H1 (cell line): ENCODE results near the gene ADRA2B. TPM values are rescaled to one million over a fixed set of nuclear protein-coding genes. Genes with fewer than 3 reads are reported as not detected.

Source experiments
- CTCF ChIA-PET: fragments of 300-600 bp; sonication (Branson Sonifier 250); formaldehyde crosslinking; loops from one replicate; lab custom pipeline; 2021; ENCODE audit not compliant: partially characterized antibody; lab: Charles Lee
- POLR2A ChIA-PET: fragments of 300-600 bp; sonication (Branson Sonifier 250); formaldehyde crosslinking; loops from one replicate; lab custom pipeline; 2021; ENCODE audit warnings: inconsistent platforms; ENCODE audit not compliant: partially characterized antibody; lab: Charles Lee
- DNase-seq, 2 experiments: peaks; one replicate each; pipeline versions ENCODE4 v3.0.0 to v3.0.0-alpha.2; 2010 to 2022; ENCODE audit warnings: low spot score in 2 of 2, low read depth in 1 of 2, mixed read lengths in 1 of 2
- FAIRE-seq: peaks from 2 replicates; lab custom pipeline; 2011; peaks lifted over from hg19 to GRCh38; lab: Jason Lieb, UNC
- H2AFZ ChIP-seq: 2 replicates; pipeline ENCODE4 v1.8.1; 2012; ENCODE audit warnings: low read length, inconsistent platforms
- H2AK5ac ChIP-seq: 2 replicates; pipeline ENCODE4 v1.6.1; 2013; ENCODE audit warnings: low read depth, low read length
- H2BK120ac ChIP-seq: replicated peaks from 2 replicates; pipeline ENCODE3; 2013; ENCODE audit warnings: low read depth, low read length, inconsistent platforms
- H2BK12ac ChIP-seq: 2 replicates; pipeline ENCODE4 v1.6.1; 2013; ENCODE audit warnings: low read depth, low read length
- H2BK15ac ChIP-seq: 2 replicates; pipeline ENCODE4 v1.6.1; 2013; ENCODE audit warnings: low read length
- H2BK20ac ChIP-seq: 2 replicates; pipeline ENCODE4 v1.6.1; 2013; ENCODE audit warnings: low read length
- H2BK5ac ChIP-seq: 2 replicates; pipeline ENCODE4 v1.6.1; 2013; ENCODE audit warnings: low read depth, low read length
- H3K14ac ChIP-seq: 2 replicates; pipeline ENCODE4 v1.6.1; 2013; ENCODE audit warnings: inconsistent platforms; ENCODE audit not compliant: insufficient read length
- H3K18ac ChIP-seq: 2 replicates; pipeline ENCODE4 v1.6.1; 2013; ENCODE audit warnings: low read length; ENCODE audit errors: extremely low read depth
- H3K23ac ChIP-seq: 2 replicates; pipeline ENCODE4 v1.6.1; 2013; ENCODE audit warnings: inconsistent platforms; ENCODE audit not compliant: insufficient read length
- H3K23me2 ChIP-seq: 2 replicates; pipeline ENCODE4 v1.6.1; 2013; ENCODE audit warnings: low read depth, low read length
- H3K27ac ChIP-seq: 2 replicates; pipeline ENCODE4 v1.6.1; 2011; ENCODE audit warnings: low read depth, low read length, inconsistent platforms
- H3K27me3 ChIP-seq, 4 experiments: replicated peaks in 1 of 4; 1 replicate in 1 of 4; 2 replicates in 3 of 4; pipeline versions ENCODE4 v1.6.1 to v1.8.1; 2011 to 2013; ENCODE audit warnings: low read length in 3 of 4, mild to moderate bottlenecking in 3 of 4, inconsistent platforms in 2 of 4, mixed read lengths in 2 of 4, moderate library complexity in 1 of 4; ENCODE audit not compliant: control insufficient read depth in 3 of 4, insufficient read depth in 3 of 4; ENCODE audit errors: extremely low read depth in 1 of 4
- H3K36me3 ChIP-seq, 4 experiments: 2 replicates each; pipeline versions ENCODE4 v1.6.1 to v1.8.1; 2011 to 2013; ENCODE audit warnings: mild to moderate bottlenecking in 4 of 4, low read length in 3 of 4, moderate library complexity in 2 of 4, control low read depth in 1 of 4, inconsistent platforms in 1 of 4; ENCODE audit not compliant: insufficient read depth in 4 of 4, control insufficient read depth in 2 of 4
- H3K4ac ChIP-seq: replicated peaks from 2 replicates; pipeline ENCODE3; 2013; ENCODE audit warnings: low read length, low read depth, mixed read lengths, inconsistent platforms; ENCODE audit not compliant: insufficient read length
- H3K4me1 ChIP-seq, 4 experiments: replicated peaks in 1 of 4; 1 replicate in 1 of 4; 2 replicates in 3 of 4; pipeline versions ENCODE4 v1.6.1 to v1.8.1; 2011 to 2013; ENCODE audit warnings: low read length in 3 of 4, inconsistent platforms in 2 of 4, mixed read lengths in 1 of 4; ENCODE audit not compliant: insufficient read depth in 4 of 4, control insufficient read depth in 3 of 4
- H3K4me2 ChIP-seq, 2 experiments: 2 replicates each; pipeline versions ENCODE4 v1.6.1 to v1.8.1; 2011 to 2013; ENCODE audit warnings: low read depth in 2 of 2, low read length in 2 of 2, control low read depth in 1 of 2, inconsistent platforms in 1 of 2, mild to moderate bottlenecking in 1 of 2; ENCODE audit not compliant: insufficient read depth in 1 of 2
- H3K4me3 ChIP-seq, 4 experiments: fragments of 200-600, 300-600 bp in 1 of 4; sonication (generic), shearing (Covaris generic), sonication (Bioruptor Twin) in 1 of 4; 2 replicates each; pipeline versions ENCODE4 v1.5.1 to v1.8.1; 2011 to 2016; ENCODE audit warnings: low read length in 4 of 4, low read depth in 3 of 4, control low read depth in 2 of 4, inconsistent platforms in 2 of 4, mild to moderate bottlenecking in 2 of 4, mixed read lengths in 1 of 4, moderate library complexity in 1 of 4; ENCODE audit not compliant: insufficient read depth in 2 of 4; ENCODE audit errors: extremely low read depth in 1 of 4
- H3K56ac ChIP-seq: replicated peaks from 2 replicates; pipeline ENCODE3; 2013; ENCODE audit warnings: low read depth, mild to moderate bottlenecking, mixed read lengths, low read length, inconsistent platforms; ENCODE audit not compliant: insufficient read length
- H3K79me1 ChIP-seq: 2 replicates; pipeline ENCODE4 v1.6.1; 2013; ENCODE audit warnings: low read depth, low read length, control low read depth
- H3K79me2 ChIP-seq, 2 experiments: 2 replicates each; pipeline versions ENCODE4 v1.6.1 to v1.8.1; 2012 to 2013; ENCODE audit warnings: low read length in 2 of 2, mild to moderate bottlenecking in 2 of 2, inconsistent platforms in 1 of 2; ENCODE audit not compliant: insufficient read depth in 2 of 2, control insufficient read depth in 1 of 2
- H3K9ac ChIP-seq, 4 experiments: replicated peaks in 1 of 4; 1 replicate in 1 of 4; 2 replicates in 3 of 4; pipeline versions ENCODE4 v1.6.1 to v1.8.1; 2011 to 2013; ENCODE audit warnings: low read depth in 3 of 4, low read length in 3 of 4, control low read depth in 2 of 4, mild to moderate bottlenecking in 2 of 4, moderate library complexity in 2 of 4, inconsistent platforms in 1 of 4; ENCODE audit errors: extremely low read depth in 1 of 4
- H3K9me3 ChIP-seq, 2 experiments: 2 replicates each; pipeline versions ENCODE4 v1.6.1 to v1.8.1; 2012 to 2013; ENCODE audit warnings: mild to moderate bottlenecking in 2 of 2, moderate library complexity in 2 of 2, control low read depth in 1 of 2, inconsistent platforms in 1 of 2, low read depth in 1 of 2, low read length in 1 of 2, mixed read lengths in 1 of 2; ENCODE audit not compliant: insufficient read depth in 2 of 2
- H4K20me1 ChIP-seq, 2 experiments: replicated peaks in 1 of 2; 2 replicates each; pipeline versions ENCODE3 to v1.8.1; 2011 to 2013; ENCODE audit warnings: inconsistent platforms in 2 of 2, low read length in 2 of 2, mild to moderate bottlenecking in 1 of 2; ENCODE audit not compliant: insufficient read depth in 2 of 2, control insufficient read depth in 1 of 2
- H4K5ac ChIP-seq: 2 replicates; pipeline ENCODE4 v1.6.1; 2013; ENCODE audit warnings: low read length, low read depth, mixed read lengths, inconsistent platforms; ENCODE audit not compliant: insufficient read length
- H4K8ac ChIP-seq: 2 replicates; pipeline ENCODE4 v1.8.0; 2013; ENCODE audit warnings: mild to moderate bottlenecking, moderate library complexity, low read length, inconsistent platforms; ENCODE audit not compliant: insufficient read depth; ENCODE audit errors: extremely low read depth
- H4K91ac ChIP-seq: replicated peaks from 2 replicates; pipeline ENCODE3; 2013; ENCODE audit warnings: low read length, mixed read lengths, inconsistent platforms; ENCODE audit not compliant: insufficient read length
- BRCA1 ChIP-seq: IDR thresholded peaks from 2 replicates; pipeline ENCODE4 v1.6.1; 2012; ENCODE audit warnings: low read depth, low read length, improper control_type of control experiment
- EP300 ChIP-seq, 2 experiments: IDR thresholded peaks; 1 replicate in 1 of 2; 2 replicates in 1 of 2; pipeline ENCODE4 v1.6.1; 2011 to 2012; ENCODE audit warnings: low read depth in 2 of 2, low read length in 2 of 2, mild to moderate bottlenecking in 2 of 2, borderline replicate concordance in 1 of 2, inconsistent platforms in 1 of 2, moderate library complexity in 1 of 2
- HDAC2 ChIP-seq, 2 experiments: fragments of 300-600 bp in 1 of 2; sonication (generic) in 1 of 2; IDR thresholded peaks; 2 replicates each; pipeline ENCODE4 v1.6.1; 2011 to 2012; ENCODE audit warnings: low read depth in 2 of 2, low read length in 2 of 2, mild to moderate bottlenecking in 2 of 2, moderate library complexity in 2 of 2, borderline replicate concordance in 1 of 2, inconsistent platforms in 1 of 2
- HDAC6 ChIP-seq: IDR thresholded peaks from one replicate; pipeline ENCODE4 v1.7.1; 2012; ENCODE audit warnings: low read depth, mild to moderate bottlenecking, inconsistent platforms, low read length, moderate library complexity
- KDM1A ChIP-seq: fragments of 200-600, 300-600 bp; sonication (generic); IDR thresholded peaks from 2 replicates; pipeline ENCODE4 v1.7.1; 2016; ENCODE audit warnings: mild to moderate bottlenecking, low read length, borderline replicate concordance
- MAFK ChIP-seq: IDR thresholded peaks from 2 replicates; pipeline ENCODE4 v1.6.1; 2012; ENCODE audit warnings: low read depth, mild to moderate bottlenecking, improper control_type of control experiment, low read length
- POLR2A ChIP-seq, 2 experiments: IDR thresholded peaks; 1 replicate in 1 of 2; 2 replicates in 1 of 2; pipeline ENCODE4 v1.6.1; 2011; ENCODE audit warnings: low read depth in 2 of 2, low read length in 2 of 2, mild to moderate bottlenecking in 2 of 2; ENCODE audit errors: control extremely low read depth in 1 of 2
- SIRT6 ChIP-seq: IDR thresholded peaks from one replicate; pipeline ENCODE4 v1.7.1; 2012; ENCODE audit warnings: low read length, inconsistent platforms
- WGBS, 2 experiments: shearing (Covaris generic) in 1 of 2; methylation state at CpG; one replicate each; pipeline versions ENCODE4 v1.1.6 to v1.1.7; 2013 to 2015; ENCODE audit warnings: low lambda C conversion rate in 2 of 2, mixed read lengths in 2 of 2, inconsistent platforms in 1 of 2, low coverage in 1 of 2, missing lambda C conversion rate in 1 of 2; ENCODE audit not compliant: insufficient replicate concordance in 2 of 2, insufficient coverage in 1 of 2, insufficient read length in 1 of 2; ENCODE audit errors: extremely low coverage in 1 of 2, missing lambda C conversion rate in 1 of 2; 5-methylcytosine and 5-hydroxymethylcytosine counted together
- polyA plus RNA-seq, 7 experiments: library from polyadenylated mRNA; depleted of rRNA in 3 of 7; stranded (reverse) in 5 of 7; unstranded in 2 of 7; fragments of >200 nt in 5 of 7; fragments of 200-250 nt in 2 of 7; gene quantifications; 1 replicate in 5 of 7; 2 replicates in 1 of 7; 4 replicates in 1 of 7; pipeline versions ENCODE4 v1.2.1 to v1.2.3, GENCODE V29; 2011 to 2013; ENCODE audit warnings: missing spikeins in 2 of 7, mixed read lengths in 2 of 7
- total RNA-seq: library from RNA; stranded (reverse); fragmentation: NEBNext Ultra II Directional; extraction: Animal tissue kit (Norgen Biotek cat#: 25700); gene quantifications from 2 replicates; pipeline ENCODE4 v1.2.1, GENCODE V29; 2021
- TF ChIP-seq, protein P1 (sequence below): IDR thresholded peaks from 2 replicates; pipeline ENCODE4 v1.6.1; 2012; ENCODE audit warnings: inconsistent platforms
- TF ChIP-seq, protein P2 (sequence below): IDR thresholded peaks from 2 replicates; pipeline ENCODE4 v1.6.1; 2011; ENCODE audit warnings: low read length, improper control_type of control experiment

Gene ADRA2B
- total and polyA plus RNA-seq, 2 of the 8 experiments (the other 6 are each of a cell fraction or from before 2014, with no cell fraction given), result 5.8 to 6.5 TPM

DNA sequence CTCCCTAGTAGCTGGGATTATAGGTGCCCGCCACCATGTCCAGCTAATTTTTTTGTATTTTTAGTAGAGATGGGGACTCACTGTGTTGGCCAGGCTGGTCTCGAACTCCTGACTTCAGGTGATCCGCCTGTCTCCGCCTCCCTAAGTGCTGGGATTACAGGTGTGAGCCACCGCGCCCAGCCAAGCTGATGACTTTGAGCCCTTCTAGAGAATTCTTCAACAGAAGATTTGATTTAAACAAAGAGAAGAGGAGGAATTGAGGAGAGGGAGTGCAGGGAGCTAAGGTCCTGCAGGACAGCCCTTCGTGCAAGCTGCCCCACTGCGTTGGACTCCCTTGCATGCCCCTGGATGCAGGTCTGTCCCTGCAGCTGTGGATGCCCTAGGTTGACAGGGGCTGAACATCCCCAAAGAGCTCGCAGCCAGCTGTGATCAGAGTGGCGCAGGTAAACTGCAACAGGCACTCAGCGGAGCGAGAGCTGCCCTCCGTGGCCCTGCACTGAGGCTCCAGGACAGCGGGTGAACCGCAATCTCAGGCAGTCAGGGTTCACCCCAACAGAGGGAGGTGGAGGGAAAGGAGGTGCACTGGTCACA lies 13.7 kb downstream of the ADRA2B start:
- no peak overlapping the region for H3K27ac ChIP-seq
- H2BK12ac ChIP-seq, result peak overlapping the region; percentile 75; the same call in 1 of the 2 replicates
- DNase-seq (peak in 1 of 2 experiments; percentile 42), FAIRE-seq (no peak)
- no peaks in the 10 kb centered on the region for H3K79me1 ChIP-seq
- H2BK15ac ChIP-seq, result peak overlapping the region; percentile 12; the same call in 1 of the 2 replicates
- no peaks in the 10 kb centered on the region; the same call in 1 of the 2 replicates for H3K23me2 ChIP-seq
- H3K9ac ChIP-seq, result peak overlapping the region in 1 of 4 experiments; percentile 19; a peak in 2 of 7 replicates
- CTCF ChIA-PET, result interaction anchor here (1.2 to 7.2 kb wide), 5 partner anchors 8 to 40 kb away, joined by 3 to 61 read pairs (median 10); partner anchors contain the start of gene ADRA2B
- peaks cover 0 to 13% (median 3%) of the 10 kb centered on the region in 4 experiments; a peak in 4 of 7 replicates for H3K4me1 ChIP-seq
- peaks cover 4 to 11% of the 10 kb centered on the region in 2 experiments for H3K9me3 ChIP-seq
- H4K20me1 ChIP-seq, result no peaks in the 10 kb centered on the region
- POLR2A ChIA-PET, result interaction anchor here (0.9 to 2.1 kb wide), 2 partner anchors 11 to 37 kb away, joined by 4 to 11 read pairs; no protein-coding TSS in a partner anchor
- H3K4me2 ChIP-seq, result no peak overlapping the region
- no peaks in the 10 kb centered on the region for H3K79me2 ChIP-seq
- H2AK5ac ChIP-seq, result no peak overlapping the region
- H3K27me3 ChIP-seq, result no peaks in the 10 kb centered on the region
- no peak overlapping the region for H3K56ac ChIP-seq
- no peak overlapping the region for H4K5ac ChIP-seq
- no peak overlapping the region for H2BK5ac ChIP-seq
- no peaks in the 10 kb centered on the region for H3K36me3 ChIP-seq
- H3K23ac ChIP-seq, result no peak overlapping the region
- WGBS, 2 experiments, result 90% methylated on average over 15 of the region's 15 CpGs; no CpG with 5 or more reads in 1 of the 2 experiments
- H4K8ac ChIP-seq, result no peak overlapping the region
- H2BK20ac ChIP-seq, result peak overlapping the region; percentile 61; the same call in 1 of the 2 replicates
- no peak overlapping the region for H3K4me3 ChIP-seq
- H3K18ac ChIP-seq, result no peak overlapping the region; the same call in 1 of the 2 replicates
- no peak overlapping the region for H2BK120ac ChIP-seq
- H2AFZ ChIP-seq, result no peak overlapping the region
- no peak overlapping the region for H3K14ac ChIP-seq
- no peak overlapping the region for H4K91ac ChIP-seq
- no peak overlapping the region for H3K4ac ChIP-seq
- TF ChIP-seq HDAC6 (no peak), KDM1A (no peak), EP300 (IDR thresholded peaks at IDR 0.05; ENCODE audit: borderline replicate concordance in 1 of 2, low read depth in 2 of 2, low read length in 2 of 2) (no peak), POLR2A (IDR thresholded peaks at IDR 0.05; ENCODE audit: control extremely low read depth in 1 of 2, low read depth in 2 of 2, low read length in 2 of 2) (no peak), MAFK (no peak), SIRT6 (no peak), HDAC2 (IDR thresholded peaks at IDR 0.05; ENCODE audit: borderline replicate concordance in 1 of 2, low read depth in 2 of 2, low read length in 2 of 2) (no peak), BRCA1 (no peak)
- TF ChIP-seq, protein P1, sequence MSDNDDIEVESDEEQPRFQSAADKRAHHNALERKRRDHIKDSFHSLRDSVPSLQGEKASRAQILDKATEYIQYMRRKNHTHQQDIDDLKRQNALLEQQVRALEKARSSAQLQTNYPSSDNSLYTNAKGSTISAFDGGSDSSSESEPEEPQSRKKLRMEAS, result no peak
- TF ChIP-seq, protein P2, sequence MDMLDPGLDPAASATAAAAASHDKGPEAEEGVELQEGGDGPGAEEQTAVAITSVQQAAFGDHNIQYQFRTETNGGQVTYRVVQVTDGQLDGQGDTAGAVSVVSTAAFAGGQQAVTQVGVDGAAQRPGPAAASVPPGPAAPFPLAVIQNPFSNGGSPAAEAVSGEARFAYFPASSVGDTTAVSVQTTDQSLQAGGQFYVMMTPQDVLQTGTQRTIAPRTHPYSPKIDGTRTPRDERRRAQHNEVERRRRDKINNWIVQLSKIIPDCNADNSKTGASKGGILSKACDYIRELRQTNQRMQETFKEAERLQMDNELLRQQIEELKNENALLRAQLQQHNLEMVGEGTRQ, result no peak
